ENCODE data around the gene ASPDH.

The ASPDH gene

GRCh38 chr19:50520822-50521465 is 7.2 kb upstream of the ASPDH start:
- FAIRE-seq = no peak
- no peak for DNase-seq (ENCODE audit: insufficient read length)
- TF ChIP-seq TAF1 (IDR thresholded peaks at IDR 0.05; ENCODE audit: borderline replicate concordance, low read depth, low read length) (no peak), POLR2AphosphoS5 (IDR thresholded peaks at IDR 0.05; ENCODE audit: low read depth, low read length) (no peak), POLR2A (IDR thresholded peaks at IDR 0.05; ENCODE audit: low read depth, low read length) (no peak)

DNA sequence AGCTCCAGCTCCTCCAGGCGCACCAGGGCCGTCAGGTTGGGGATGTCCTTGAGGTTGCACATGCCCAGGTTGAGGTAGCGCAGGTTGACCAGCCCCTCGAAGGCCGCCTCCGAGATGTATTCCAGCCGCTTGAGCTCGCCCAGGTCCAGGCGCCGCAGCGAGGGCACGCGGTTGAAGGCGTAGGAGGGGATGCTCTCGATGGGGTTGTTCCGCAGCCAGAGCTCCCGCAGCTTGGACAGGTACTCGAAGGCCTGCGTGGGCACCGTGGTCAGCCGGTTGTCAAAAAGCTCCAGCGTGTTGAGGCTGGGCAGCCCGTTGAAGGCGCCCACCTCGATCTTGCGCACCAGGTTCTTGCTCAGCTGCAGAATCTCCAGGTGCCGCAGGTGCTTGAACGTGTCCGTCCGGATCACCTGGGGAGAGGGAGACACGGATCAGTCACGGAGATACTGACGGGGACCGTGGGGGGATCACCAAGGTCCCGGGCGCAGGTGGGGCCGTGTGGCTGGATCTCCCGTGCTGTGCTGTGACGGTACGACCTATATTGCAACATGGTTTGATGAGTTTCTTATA is 5.4 kb upstream of the ASPDH start:
- FAIRE-seq (no peak), DNase-seq (ENCODE audit: insufficient read length) (no peak)
- TF ChIP-seq POLR2AphosphoS5 (IDR thresholded peaks at IDR 0.05; ENCODE audit: low read depth, low read length) = no peak

DNA sequence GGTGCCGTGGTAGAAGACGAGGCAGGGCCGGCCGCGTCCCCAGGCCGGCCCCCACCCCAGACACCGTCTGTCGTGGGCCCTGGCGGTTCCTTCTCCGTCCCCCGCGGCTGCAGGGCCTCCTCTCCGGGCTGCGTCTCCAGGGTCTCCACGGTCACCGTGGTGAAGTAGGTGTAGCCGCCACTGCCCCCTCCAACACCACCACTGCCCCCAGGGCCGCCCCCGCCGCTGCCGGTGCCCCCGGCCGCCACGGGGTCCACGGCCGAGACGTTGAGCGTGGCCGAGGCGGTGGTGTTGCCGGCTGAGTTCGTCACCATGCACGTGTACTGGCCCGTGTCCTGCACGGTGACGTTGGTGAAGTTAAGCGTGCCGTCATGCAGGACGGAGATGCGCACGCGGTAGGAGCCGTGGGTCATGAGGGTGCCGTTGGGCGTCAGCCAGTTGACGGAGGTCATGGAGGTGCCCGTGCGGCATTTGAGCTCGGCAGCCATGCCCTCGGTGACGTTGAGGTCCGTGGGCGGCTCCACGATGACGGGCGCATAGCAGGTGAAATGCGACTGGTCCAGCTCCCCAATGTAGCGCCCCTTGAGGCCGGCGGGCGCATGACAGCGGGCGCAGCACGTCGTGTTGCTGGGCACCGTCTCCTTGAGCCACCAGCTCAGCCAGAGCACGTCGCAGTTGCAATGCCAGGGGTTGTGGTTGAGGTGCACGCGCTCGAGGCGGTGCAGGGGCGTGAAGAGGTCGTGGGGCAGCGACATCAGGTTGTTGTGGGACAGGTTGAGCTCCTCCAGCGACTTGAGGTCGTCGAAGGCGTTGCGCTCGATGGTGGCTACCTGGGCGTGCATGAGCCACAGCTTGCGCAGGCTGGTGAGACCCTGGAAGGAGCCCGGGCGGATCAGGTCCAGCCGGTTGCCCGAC is 4.6 kb upstream of the ASPDH start:
- no peak for DNase-seq (ENCODE audit: insufficient read length)
- no peak for FAIRE-seq
- TF ChIP-seq POLR2AphosphoS5 (IDR thresholded peaks at IDR 0.05; ENCODE audit: low read depth, low read length) (no peak), POLR2A (IDR thresholded peaks at IDR 0.05; ENCODE audit: low read depth, low read length) (0 out of 2 replicates have a peak, but pooled peaks have one; percentile 7)

GRCh38 chr19:50517704-50518075 is 4.0 kb upstream of the ASPDH start:
- no peak for TF ChIP-seq POLR2A (IDR thresholded peaks at IDR 0.05; ENCODE audit: low read depth, low read length)
- no peak for TF ChIP-seq TAF1 (IDR thresholded peaks at IDR 0.05; ENCODE audit: borderline replicate concordance, low read depth, low read length)
- TF ChIP-seq POLR2AphosphoS5 (IDR thresholded peaks at IDR 0.05; ENCODE audit: low read depth, low read length) = no peak
- no peak for DNase-seq (ENCODE audit: insufficient read length)
- FAIRE-seq = no peak

DNA sequence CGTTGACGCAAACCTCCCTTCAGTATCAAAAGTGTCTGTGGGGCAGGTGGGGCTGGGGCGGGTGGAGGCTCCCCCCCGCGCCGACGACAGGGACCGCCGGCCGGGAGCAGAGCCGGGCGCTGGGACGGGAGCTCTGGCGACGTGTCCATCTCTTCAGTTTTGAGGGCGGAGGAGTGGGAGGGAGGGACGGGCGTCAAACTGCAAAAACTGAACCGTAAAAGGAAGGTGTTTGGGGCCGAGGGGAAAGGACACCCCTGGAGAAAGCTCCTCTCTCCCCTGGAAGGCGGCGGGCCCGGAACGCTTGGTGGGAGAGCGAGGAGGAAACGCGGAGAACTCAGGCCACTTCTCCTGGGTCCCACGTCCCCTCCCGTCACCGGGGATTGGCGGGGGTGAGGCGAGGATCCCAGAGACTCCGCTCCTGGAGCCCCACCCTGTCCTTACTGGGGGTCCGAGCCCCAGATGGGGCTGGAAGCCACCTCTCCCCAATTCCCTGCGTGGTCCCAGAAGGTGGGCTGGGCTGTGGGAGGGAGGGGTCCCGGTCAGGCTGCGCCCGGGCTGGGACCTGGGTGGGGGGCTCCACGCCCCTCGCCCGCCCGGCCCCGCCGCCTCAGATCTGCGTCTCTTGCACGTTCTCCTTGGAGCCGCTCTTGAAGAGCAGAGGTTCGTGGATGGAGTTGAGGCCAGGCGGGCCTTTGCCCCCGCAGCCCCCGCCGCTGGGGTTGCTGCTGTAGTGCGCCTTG is 3.4 kb upstream of the ASPDH start:
- TF ChIP-seq POLR2A (IDR thresholded peaks at IDR 0.05; ENCODE audit: low read depth, low read length) (no peak), TAF1 (IDR thresholded peaks at IDR 0.05; ENCODE audit: borderline replicate concordance, low read depth, low read length) (no peak)
- FAIRE-seq (no peak), DNase-seq (ENCODE audit: insufficient read length) (no peak)

- TF ChIP-seq TAF1 (IDR thresholded peaks at IDR 0.05; ENCODE audit: borderline replicate concordance, low read depth, low read length) (no peak), POLR2AphosphoS5 (IDR thresholded peaks at IDR 0.05; ENCODE audit: low read depth, low read length) (no peak), POLR2A (IDR thresholded peaks at IDR 0.05; ENCODE audit: low read depth, low read length) (no peak)
- FAIRE-seq (no peak), DNase-seq (ENCODE audit: insufficient read length) (no peak)
Measured at GRCh38 chr19:50516456-50516855, 2.7 kb upstream of the ASPDH start.

- no peak for DNase-seq (ENCODE audit: insufficient read length)
- FAIRE-seq = no peak
- TF ChIP-seq POLR2A (IDR thresholded peaks at IDR 0.05; ENCODE audit: low read depth, low read length) (no peak), POLR2AphosphoS5 (IDR thresholded peaks at IDR 0.05; ENCODE audit: low read depth, low read length) (no peak), TAF1 (IDR thresholded peaks at IDR 0.05; ENCODE audit: borderline replicate concordance, low read depth, low read length) (no peak)
Measured at GRCh38 chr19:50515168-50515561, 1.5 kb upstream of the ASPDH start.

GRCh38 chr19:50514346-50515167 is 844 bp upstream of the ASPDH start:
- no peak for DNase-seq (ENCODE audit: insufficient read length)
- no peak for FAIRE-seq

DNA sequence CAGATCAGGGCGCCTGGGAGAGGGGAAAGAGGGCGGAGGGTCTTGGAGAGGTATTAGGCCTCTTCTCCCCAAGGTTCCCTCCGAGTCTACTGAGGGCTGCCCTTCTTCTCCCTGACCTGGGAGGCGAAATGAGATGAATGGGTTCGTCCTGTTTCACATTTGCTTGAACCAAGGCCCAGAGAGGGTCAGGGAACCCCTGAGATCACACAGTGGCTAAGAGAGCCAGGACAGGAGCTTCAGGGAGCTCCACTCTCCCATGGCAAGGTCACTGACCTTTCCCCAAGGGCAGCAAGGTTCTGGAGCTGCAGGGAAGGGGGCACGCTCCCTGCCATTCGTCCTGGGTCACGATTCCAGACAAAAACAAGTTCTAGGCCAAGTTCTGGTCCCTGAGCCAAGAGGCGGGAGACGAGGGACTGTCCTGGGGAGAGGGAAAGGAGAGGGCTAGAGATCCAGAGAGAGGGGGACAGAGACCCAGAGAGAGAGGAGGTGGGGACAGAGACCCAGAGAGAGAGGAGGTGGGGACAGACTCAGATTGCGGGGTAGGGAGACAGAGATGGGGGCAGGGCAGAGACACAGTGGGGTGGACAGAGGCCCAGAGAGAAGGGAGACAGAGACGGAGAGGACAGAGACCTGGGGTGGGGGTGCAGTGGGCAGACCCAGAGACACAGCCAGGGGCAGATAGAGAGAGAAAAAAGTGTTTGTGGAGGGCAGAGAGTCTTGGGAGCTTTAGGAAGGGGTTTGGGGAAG is 541 bp downstream of the ASPDH start:
- FAIRE-seq (no peak), DNase-seq (ENCODE audit: insufficient read length) (no peak)
- TF ChIP-seq TAF1 (IDR thresholded peaks at IDR 0.05; ENCODE audit: borderline replicate concordance, low read depth, low read length) = no peak
- no peak for TF ChIP-seq POLR2AphosphoS5 (IDR thresholded peaks at IDR 0.05; ENCODE audit: low read depth, low read length)
- TF ChIP-seq POLR2A (IDR thresholded peaks at IDR 0.05; ENCODE audit: low read depth, low read length) = no peak

More at GRCh38 chr19:50514346-50515167, 844 bp upstream of the ASPDH start:
- TF ChIP-seq TAF1 (IDR thresholded peaks at IDR 0.05; ENCODE audit: borderline replicate concordance, low read depth, low read length) = no peak
- TF ChIP-seq POLR2A (IDR thresholded peaks at IDR 0.05; ENCODE audit: low read depth, low read length) = no peak
- no peak for TF ChIP-seq POLR2AphosphoS5 (IDR thresholded peaks at IDR 0.05; ENCODE audit: low read depth, low read length)
